HUES64 (cell line): ENCODE measurements around the gene MAPK8IP3.

Experiments
- H3K27ac ChIP-seq: 2 replicates; pipeline ENCODE4 v1.7.0; 2013; ENCODE audit warnings: low read depth, low read length, inconsistent platforms
- H3K27me3 ChIP-seq: 2 replicates; pipeline ENCODE4 v1.6.1; 2013; ENCODE audit warnings: mild to moderate bottlenecking, low read length; ENCODE audit not compliant: insufficient read depth
- H3K36me3 ChIP-seq: 2 replicates; pipeline ENCODE4 v1.6.1; 2013; ENCODE audit warnings: mild to moderate bottlenecking, low read length; ENCODE audit not compliant: insufficient read depth
- H3K4me1 ChIP-seq: 2 replicates; pipeline ENCODE4 v1.6.1; 2013; ENCODE audit warnings: mild to moderate bottlenecking, low read length, moderate library complexity; ENCODE audit not compliant: insufficient read depth
- H3K4me3 ChIP-seq: 2 replicates; pipeline ENCODE4 v1.5.1; 2013; ENCODE audit warnings: mild to moderate bottlenecking, low read length, moderate library complexity
- H3K9ac ChIP-seq: 2 replicates; pipeline ENCODE4 v1.6.1; 2013; ENCODE audit warnings: mild to moderate bottlenecking, low read depth, low read length
- H3K9me3 ChIP-seq: 2 replicates; pipeline ENCODE4 v1.6.1; 2013; ENCODE audit warnings: low read depth, low read length; ENCODE audit not compliant: insufficient read depth
- WGBS: fragments of 150-250, 120-280 bp; methylation state at CpG from one replicate; pipeline ENCODE4 v1.1.7; 2013; ENCODE audit warnings: missing lambda C conversion rate; 5-methylcytosine and 5-hydroxymethylcytosine counted together

Gene MAPK8IP3

GRCh38 chr16:1765826-1766225, 59.8 kb downstream of the MAPK8IP3 start:
- Histone ChIP-seq H3K9ac (no peak overlapping the region), H3K4me1 (no peaks in the 10 kb centered on the region), H3K36me3 (peaks cover 27% of the 10 kb centered on the region), H3K27ac (no peak overlapping the region), H3K4me3 (no peak overlapping the region), H3K9me3 (no peaks in the 10 kb centered on the region), H3K27me3 (no peaks in the 10 kb centered on the region)
- 91% methylated on average over 22 of the region's 22 CpGs for WGBS

GRCh38 chr16:1766231-1766630, 60.2 kb downstream of the MAPK8IP3 start:
- Histone ChIP-seq H3K27ac (no peak overlapping the region), H3K4me3 (no peak overlapping the region), H3K27me3 (no peaks in the 10 kb centered on the region), H3K9ac (no peak overlapping the region), H3K9me3 (no peaks in the 10 kb centered on the region), H3K36me3 (peaks cover 27% of the 10 kb centered on the region), H3K4me1 (no peaks in the 10 kb centered on the region)
- 95% methylated on average over 19 of the region's 19 CpGs for WGBS

DNA sequence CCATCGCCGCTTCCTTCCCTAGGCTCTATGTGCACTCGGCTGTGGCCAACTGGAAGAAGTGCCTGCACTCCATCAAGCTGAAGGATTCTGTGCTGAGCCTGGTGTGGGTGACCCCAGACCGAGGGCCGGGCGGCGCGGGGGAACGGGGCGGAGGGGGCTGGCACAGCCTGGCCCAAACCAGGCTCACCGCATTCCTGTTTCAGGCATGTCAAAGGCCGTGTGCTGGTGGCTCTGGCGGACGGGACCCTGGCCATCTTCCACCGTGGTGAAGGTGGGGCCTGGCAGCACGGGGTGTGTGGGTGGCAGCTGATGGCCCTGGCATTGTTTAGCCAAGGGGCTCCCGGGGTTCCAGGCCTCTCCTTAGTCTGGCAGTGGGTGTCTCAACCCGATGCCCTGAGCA, 60.7 kb downstream of the MAPK8IP3 start:
- Histone ChIP-seq H3K9me3 (no peaks in the 10 kb centered on the region), H3K36me3 (peaks cover 27% of the 10 kb centered on the region), H3K4me1 (no peaks in the 10 kb centered on the region), H3K27ac (no peak overlapping the region), H3K27me3 (no peaks in the 10 kb centered on the region), H3K9ac (no peak overlapping the region), H3K4me3 (no peak overlapping the region)
- 96% methylated on average over 18 of the region's 18 CpGs for WGBS

GRCh38 chr16:1767116-1767994, 61.4 kb downstream of the MAPK8IP3 start:
- H3K27ac ChIP-seq: no peak overlapping the region
- no peaks in the 10 kb centered on the region for H3K9me3 ChIP-seq
- H3K9ac ChIP-seq: no peak overlapping the region
- no peaks in the 10 kb centered on the region for H3K27me3 ChIP-seq
- 94% methylated on average over 42 of the region's 42 CpGs for WGBS
- H3K36me3 ChIP-seq: peaks cover 27% of the 10 kb centered on the region
- H3K4me1 ChIP-seq: no peaks in the 10 kb centered on the region
- H3K4me3 ChIP-seq: no peak overlapping the region

- Histone ChIP-seq H3K9ac (no peak overlapping the region), H3K27ac (no peak overlapping the region), H3K27me3 (no peaks in the 10 kb centered on the region), H3K36me3 (peaks cover 27% of the 10 kb centered on the region), H3K9me3 (no peaks in the 10 kb centered on the region), H3K4me1 (no peaks in the 10 kb centered on the region), H3K4me3 (no peak overlapping the region)
- WGBS: 92% methylated on average over 41 of the region's 41 CpGs
Measured at GRCh38 chr16:1768061-1768766, 62.2 kb downstream of the MAPK8IP3 start.

GRCh38 chr16:1768767-1769401, 62.9 kb downstream of the MAPK8IP3 start:
- H3K9ac ChIP-seq: no peak overlapping the region
- no peak overlapping the region for H3K4me3 ChIP-seq
- H3K27ac ChIP-seq: no peak overlapping the region
- no peaks in the 10 kb centered on the region for H3K9me3 ChIP-seq
- peaks cover 27% of the 10 kb centered on the region for H3K36me3 ChIP-seq
- no peaks in the 10 kb centered on the region for H3K4me1 ChIP-seq
- H3K27me3 ChIP-seq: no peaks in the 10 kb centered on the region
- whole genome bisulfite sequencing: 95% methylated on average over 26 of the region's 26 CpGs

DNA sequence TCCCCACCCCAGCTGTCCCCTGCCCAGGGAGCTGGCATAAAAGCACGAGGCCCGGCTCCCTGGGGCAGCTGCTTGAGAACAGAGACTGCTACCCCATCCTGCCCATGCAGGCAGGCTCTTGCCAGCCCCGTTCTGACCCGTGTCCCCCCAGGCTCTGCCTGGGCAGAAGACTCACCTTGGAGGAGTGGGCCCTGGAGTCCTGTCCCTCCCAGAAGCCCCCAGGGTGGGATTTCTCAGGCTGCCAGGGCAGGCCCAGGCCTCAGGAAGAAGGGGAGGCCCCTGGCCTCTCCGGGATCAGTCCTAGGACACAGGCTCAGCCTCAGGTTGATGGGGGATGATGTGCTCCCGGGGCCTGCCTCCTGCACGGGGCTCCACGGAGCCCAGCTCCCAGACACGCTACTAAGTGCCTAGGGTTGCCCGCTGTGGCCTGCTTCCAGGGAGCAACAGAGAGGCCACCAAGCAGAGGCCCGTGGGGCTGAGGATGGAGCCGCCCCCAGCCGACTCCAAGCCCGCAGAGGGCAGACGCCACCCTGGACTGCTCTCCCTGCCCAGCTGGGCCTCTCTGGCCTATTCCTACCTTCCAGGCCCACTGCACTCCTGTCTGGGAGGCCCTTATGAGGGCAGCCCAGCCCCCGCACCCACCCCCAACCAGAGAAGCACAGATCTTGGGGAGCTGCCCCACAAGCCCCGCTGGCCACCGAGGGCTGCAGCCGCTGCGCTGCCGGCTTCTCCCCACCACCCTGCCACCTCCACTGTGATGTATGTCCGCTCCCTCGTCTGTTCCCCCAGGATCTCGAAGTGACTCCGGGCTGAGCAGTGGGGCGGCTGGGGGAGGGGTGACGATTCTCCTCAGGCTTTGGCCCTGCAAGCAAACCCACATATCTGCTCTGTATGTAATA, 63.7 kb downstream of the MAPK8IP3 start:
- no peak overlapping the region for H3K9ac ChIP-seq
- H3K36me3 ChIP-seq: peaks cover 27% of the 10 kb centered on the region
- peak overlapping the region; percentile 49; the same call in 1 of the 2 replicates for H3K27ac ChIP-seq
- no peaks in the 10 kb centered on the region for H3K9me3 ChIP-seq
- peak overlapping the region; percentile 93 for H3K4me3 ChIP-seq
- no peaks in the 10 kb centered on the region; the same call in 1 of the 2 replicates for H3K4me1 ChIP-seq
- H3K27me3 ChIP-seq: no peaks in the 10 kb centered on the region
- 90% methylated on average over 27 of the region's 27 CpGs for WGBS

DNA sequence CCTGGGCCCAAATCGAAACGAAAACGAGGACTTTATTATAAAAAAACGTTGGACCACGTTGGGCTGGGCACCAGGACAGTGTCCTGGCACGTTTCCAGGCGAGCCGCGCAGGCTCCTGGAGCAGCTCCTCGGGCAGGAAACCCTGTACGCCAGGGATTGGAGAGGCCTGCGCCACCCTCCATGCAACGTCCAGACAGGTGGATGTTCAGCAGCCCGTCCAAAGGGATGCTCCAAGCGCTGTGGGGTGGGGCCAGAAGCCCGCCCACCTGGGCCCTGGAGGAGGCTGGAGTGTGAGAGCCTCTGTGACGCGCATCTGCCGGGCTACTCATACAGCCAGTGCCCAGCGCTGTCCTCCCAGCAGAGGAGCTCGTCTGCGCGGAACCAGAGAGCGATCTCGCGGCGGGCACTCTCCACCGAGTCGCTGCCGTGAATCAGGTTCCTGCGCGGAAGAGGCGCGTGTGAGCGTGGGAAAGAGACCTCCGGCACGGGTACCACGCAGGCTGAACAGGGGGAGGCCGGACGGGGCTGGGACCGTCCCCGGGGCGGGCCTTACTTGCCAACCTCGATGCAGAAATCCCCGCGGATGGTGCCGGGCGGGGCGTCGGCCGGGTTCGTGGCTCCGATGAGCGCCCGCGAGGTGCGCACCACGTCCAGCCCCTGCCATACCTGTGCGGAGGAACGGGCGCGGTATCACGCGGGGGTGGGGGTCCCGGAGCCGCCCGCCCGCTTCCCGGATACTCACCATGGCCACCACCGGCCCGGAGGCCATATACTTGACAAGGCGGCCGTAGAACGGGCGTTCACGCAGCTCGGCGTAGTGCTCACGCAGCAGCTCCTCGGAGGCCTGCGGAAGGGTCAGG, 64.6 kb downstream of the MAPK8IP3 start:
- peak overlapping the region; percentile 93 for H3K4me3 ChIP-seq
- peaks cover 25% of the 10 kb centered on the region for H3K36me3 ChIP-seq
- WGBS: 17% methylated on average over 81 of the region's 81 CpGs
- H3K9ac ChIP-seq: peak overlapping the region; percentile 90
- H3K27ac ChIP-seq: peak overlapping the region; percentile 86
- no peaks in the 10 kb centered on the region for H3K27me3 ChIP-seq
- no peaks in the 10 kb centered on the region; the same call in 1 of the 2 replicates for H3K4me1 ChIP-seq
- no peaks in the 10 kb centered on the region for H3K9me3 ChIP-seq

- peak within 1 kb of the TSS; percentile 86 for H3K27ac ChIP-seq
- no peaks in the 10 kb centered on the region for H3K27me3 ChIP-seq
- under 1% methylated on average over 75 of the region's 79 CpGs for WGBS
- peaks cover 33% of the 10 kb centered on the region for H3K36me3 ChIP-seq
- no peaks in the 10 kb centered on the region; the same call in 1 of the 2 replicates for H3K4me1 ChIP-seq
- peak within 1 kb of the TSS; percentile 98 for H3K9ac ChIP-seq
- peak within 1 kb of the TSS; percentile 93 for H3K4me3 ChIP-seq
- H3K9me3 ChIP-seq: no peaks in the 10 kb centered on the region
Measured at GRCh38 chr16:1771188-1771863, 65.3 kb downstream of the MAPK8IP3 start, which contains the start of gene NME3. TSS of gene NME3 (minus strand) at chr16:1771543. CDS start at chr16:1771534, 9 bp downstream.
